ENCODE results near the gene MAGI1.

MAGI1 gene

GRCh38 chr3:65938676-65939075 is 100.0 kb downstream of the MAGI1 start:
- no peak for DNase-seq

- DNase-seq: no peak
Observed at GRCh38 chr3:65938147-65938546, 100.6 kb downstream of the MAGI1 start.

DNA sequence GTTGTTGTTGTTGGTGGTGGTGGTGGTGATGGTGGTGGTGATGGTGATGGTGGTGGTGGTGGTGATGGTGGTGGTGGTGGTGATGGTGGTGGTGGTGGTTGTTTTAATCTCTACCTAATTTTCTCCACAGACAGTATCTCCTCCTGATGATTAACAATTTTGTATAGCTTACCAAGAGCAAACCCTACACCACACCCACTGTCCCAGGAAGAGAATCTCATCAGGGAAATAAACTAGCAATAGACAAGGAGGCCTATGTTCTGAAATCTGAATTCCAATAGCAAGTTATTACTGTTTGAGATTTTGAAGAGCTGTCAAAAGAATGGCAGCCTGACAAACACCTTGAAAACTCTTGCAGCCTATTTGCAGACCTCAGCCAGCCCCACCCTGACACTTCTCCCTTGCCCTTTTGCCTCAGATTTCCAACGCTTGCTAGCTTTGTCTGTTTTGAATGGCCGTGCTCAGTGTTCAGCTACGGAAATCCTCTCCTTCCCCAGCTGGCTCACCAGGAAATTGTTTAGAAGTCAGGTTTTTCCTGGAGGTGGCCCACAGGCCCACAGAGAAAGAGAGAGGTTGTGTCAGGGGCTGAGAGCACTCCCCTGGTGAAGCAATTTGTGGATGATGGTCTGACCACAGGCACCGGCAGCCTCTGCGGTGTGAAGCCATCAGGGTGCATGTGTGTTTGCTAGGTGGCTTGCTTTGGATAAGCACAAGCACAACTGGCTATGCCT is 101.6 kb downstream of the MAGI1 start:
- DNase-seq: no peak

DNA sequence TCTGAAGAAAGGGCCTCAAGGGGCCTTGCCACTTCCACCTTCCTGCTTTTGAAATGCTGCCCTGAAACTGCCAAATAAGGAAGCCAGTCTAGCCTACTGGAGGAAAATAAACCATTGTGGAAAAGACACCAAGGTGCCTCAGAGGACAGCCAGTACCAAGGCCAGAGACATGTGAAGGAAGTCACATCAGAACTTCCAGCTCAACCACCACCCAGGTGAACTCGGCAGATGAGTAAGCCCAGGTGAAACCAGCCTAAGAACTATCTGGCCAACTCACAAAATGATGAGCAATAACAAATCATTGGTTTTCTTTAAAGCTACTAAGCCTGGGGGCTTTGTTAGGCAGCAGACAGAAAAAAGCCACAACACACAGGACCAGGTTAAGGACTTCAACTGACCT is 103.0 kb downstream of the MAGI1 start:
- DNase-seq: no peak

- no peak for DNase-seq
Observed at GRCh38 chr3:65930648-65931047, 108.1 kb downstream of the MAGI1 start.

GRCh38 chr3:65928110-65928509 is 110.6 kb downstream of the MAGI1 start:
- no peak for DNase-seq

- DNase-seq: no peak
Observed at GRCh38 chr3:65927576-65927975, 111.1 kb downstream of the MAGI1 start.

GRCh38 chr3:65925254-65925954 is 113.3 kb downstream of the MAGI1 start:
- no peak for DNase-seq

DNA sequence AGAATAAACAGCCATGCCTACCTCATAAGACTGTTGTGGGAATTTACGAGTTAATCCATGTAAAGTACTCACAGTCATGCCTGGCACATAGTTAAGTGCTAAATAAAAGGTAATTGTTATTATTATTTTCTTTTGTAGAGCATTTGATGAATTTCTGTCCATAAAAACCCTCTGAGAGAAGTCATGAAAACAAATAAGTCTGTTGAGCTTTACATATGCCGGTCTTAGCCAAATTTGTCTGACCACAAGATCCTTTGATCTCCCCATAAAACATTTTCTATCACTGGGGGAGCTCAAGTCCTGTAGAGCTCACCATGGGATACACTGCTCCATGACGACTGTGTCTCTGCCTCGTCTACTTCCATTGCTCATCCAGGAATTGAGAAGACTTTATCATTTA is 114.0 kb downstream of the MAGI1 start:
- DNase-seq: no peak

- DNase-seq: no peak
Observed at GRCh38 chr3:65922441-65922840, 116.3 kb downstream of the MAGI1 start.

DNA sequence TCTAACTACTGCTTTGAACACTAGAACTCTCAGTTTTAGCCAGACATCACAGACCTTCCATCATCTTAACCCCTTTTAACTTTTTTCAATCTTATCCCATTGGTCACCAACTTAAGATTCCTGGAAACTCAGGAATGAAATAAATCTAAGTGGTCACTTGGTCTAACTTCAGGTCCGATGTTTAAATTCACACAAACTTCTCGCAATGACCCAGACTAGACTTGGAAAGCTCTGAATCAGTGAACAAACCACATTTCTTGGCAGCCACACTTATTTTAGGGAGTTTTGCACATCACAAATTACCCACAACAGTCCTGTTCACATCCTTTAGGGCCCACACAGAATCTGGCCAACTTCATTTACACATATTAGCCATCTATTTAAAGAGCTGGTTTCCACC is 118.9 kb downstream of the MAGI1 start:
- no peak for DNase-seq

- no peak for DNase-seq
Observed at GRCh38 chr3:65915477-65915876, 123.2 kb downstream of the MAGI1 start.

- DNase-seq: no peak
Observed at GRCh38 chr3:65914740-65915367, 123.9 kb downstream of the MAGI1 start.

DNA sequence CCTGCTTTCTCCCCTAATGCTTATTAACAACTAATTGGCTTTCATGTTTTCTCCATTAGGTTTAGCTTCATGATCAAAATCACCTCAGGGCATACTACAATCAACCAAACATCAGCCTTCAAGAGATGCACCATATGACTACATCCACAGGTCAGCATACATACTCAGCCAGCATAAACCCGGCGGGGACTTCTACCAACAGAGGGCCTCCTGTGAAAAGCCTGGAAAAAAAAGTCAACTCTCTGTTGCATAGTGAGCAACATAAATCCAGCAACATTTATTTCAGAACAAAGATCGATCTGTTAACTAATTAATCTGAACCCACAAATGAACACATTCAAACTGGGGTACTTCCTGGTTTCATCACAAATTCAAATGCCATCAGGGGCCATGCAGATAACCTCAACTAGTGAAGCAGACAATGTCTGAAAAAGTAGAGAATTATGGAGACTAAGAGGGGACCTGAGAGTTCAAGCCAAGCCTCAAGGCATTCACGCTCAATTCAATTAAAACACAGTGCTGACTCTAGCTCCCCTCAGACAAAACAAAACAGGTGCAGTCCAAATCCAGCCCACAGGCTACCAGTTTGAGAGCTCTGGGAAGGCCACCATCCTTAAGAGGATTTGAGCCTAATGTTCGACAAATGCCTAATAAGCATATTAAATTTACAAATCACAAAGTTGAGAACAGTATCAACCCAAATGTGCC is 124.5 kb downstream of the MAGI1 start:
- DNase-seq: no peak

- DNase-seq: no peak
Observed at GRCh38 chr3:65912647-65913046, 126.1 kb downstream of the MAGI1 start.

- no peak for DNase-seq
Observed at GRCh38 chr3:65908588-65908987, 130.1 kb downstream of the MAGI1 start.

DNA sequence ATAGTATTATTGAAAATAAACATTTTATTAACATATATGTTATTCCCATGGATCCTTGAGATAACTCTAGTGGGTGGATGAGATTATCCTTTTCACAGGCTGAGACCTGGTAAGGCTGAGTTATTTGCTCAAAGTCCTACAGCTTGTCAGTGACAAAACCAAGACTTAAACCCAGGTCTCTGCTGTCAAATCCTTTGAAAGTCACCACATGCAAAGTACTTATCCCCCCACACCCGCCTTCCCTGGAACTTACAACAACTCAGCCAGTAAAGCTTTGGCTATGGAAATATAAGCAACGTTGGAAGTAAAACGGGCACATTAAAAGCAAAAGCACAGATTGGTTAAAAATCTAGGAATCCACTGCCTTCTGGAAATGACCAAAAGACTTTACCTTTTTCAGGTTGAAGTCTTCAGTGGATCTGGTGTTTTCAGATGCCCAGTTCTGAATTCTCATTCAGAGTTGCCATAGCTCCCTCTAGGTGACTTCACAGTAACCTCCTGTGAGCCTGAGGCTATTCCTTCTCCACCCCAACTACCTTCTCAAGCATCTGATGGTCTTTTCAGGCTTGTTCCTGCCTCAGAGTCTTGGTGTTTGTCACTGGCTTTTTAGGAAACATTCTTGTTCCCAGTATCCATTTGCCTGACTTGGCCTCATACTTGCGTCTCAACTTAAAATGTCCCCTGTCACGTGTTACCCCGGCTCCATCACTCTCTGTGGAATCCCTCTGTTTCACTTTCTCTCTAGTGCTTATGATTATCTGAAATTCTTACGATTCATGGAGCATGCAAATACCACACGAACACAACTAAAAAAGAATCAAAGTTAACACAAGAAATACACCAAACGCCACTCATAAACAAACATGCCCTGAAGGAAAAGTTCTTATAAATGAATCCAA is 131.2 kb downstream of the MAGI1 start:
- no peak for DNase-seq

DNA sequence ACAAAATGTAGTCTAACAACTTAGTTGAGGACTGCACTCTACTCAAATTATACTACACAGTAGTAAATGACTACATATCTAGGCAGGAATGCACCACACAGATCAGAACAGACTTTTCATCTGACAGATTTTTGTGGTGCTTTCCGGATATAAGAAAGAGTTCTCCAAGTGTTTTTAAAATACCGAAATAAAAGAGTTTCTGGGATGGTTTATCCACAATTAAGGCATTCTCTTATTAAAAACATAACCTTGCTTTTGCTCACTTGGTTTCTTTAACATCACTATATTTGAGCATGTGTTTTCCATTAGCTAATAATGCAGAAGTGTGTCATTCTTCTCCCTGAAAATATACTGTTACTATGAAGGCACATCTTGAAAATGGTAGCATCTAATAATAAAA is 132.9 kb downstream of the MAGI1 start:
- DNase-seq: no peak

DNA sequence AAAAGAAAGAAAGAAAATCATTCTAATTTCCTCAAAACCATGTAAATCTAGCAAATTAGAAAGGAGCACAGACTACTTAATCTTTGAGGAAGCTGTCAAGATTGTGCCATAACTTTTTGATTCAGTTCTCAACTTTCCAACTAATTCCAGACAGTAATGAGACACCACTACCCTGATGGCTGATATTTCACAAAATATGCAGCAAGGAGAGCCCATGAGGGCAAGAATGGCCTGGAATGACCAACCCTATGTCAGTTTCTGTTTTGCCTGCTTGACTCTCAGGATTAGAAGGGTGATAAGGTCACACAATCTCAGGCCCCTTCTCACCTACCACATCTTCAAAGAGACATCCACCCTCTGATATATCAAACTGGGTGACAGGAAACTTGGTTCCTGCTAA is 134.7 kb downstream of the MAGI1 start:
- DNase-seq: no peak

GRCh38 chr3:65902304-65902793 is 136.4 kb downstream of the MAGI1 start:
- no peak for DNase-seq

GRCh38 chr3:65901226-65901625 is 137.5 kb downstream of the MAGI1 start:
- DNase-seq: no peak

- DNase-seq: no peak
Observed at GRCh38 chr3:65899226-65899625, 139.5 kb downstream of the MAGI1 start.

All from stimulated activated CD4-positive, alpha-beta T cell treated with anti-CD3 and anti-CD28 coated beads, Interleukin-2, amount 100 ng/mL, for 24 hours (primary cell).